Measurements from ENCODE around the gene RBPJ.

DNA sequence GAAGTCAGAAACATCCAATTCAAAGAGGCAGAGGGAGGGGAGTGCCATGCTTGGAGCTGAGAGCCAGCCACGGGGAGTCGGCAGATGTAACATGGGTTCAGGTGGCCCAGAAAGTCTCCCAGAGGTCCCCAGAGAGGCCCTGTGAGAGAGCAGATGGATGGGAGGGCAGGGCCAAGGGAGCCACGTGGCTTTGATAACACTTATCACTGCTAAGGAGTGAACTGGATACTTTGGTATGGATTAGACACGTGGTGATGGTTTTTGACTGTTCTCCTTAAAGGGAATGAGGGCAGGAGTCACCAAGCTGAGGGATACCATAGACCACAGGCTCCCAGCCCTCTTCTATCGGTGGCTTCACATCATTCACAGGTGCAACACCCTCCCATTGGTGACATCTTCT lies 155.7 kb downstream of the RBPJ start:
- TF ChIP-seq POLR2A (IDR thresholded peaks at IDR 0.05): no peak
- TF ChIP-seq, protein P1, sequence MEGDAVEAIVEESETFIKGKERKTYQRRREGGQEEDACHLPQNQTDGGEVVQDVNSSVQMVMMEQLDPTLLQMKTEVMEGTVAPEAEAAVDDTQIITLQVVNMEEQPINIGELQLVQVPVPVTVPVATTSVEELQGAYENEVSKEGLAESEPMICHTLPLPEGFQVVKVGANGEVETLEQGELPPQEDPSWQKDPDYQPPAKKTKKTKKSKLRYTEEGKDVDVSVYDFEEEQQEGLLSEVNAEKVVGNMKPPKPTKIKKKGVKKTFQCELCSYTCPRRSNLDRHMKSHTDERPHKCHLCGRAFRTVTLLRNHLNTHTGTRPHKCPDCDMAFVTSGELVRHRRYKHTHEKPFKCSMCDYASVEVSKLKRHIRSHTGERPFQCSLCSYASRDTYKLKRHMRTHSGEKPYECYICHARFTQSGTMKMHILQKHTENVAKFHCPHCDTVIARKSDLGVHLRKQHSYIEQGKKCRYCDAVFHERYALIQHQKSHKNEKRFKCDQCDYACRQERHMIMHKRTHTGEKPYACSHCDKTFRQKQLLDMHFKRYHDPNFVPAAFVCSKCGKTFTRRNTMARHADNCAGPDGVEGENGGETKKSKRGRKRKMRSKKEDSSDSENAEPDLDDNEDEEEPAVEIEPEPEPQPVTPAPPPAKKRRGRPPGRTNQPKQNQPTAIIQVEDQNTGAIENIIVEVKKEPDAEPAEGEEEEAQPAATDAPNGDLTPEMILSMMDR (IDR thresholded peaks at IDR 0.05): no peak
